ENCODE measurements around the gene AADAT.
"Not testable (repeated sequence)": the region's sequence is repeated elsewhere in the genome, so short reads cannot be mapped to it uniquely, and the experiment has no call there.

AADAT gene

GRCh38 chr4:170089274-170089667 is 485 bp downstream of the AADAT start:
- DNase-seq: peak; percentile 8 to 90 (median 90)

- DNase-seq: peak in 1 of 3 experiments; percentile 69
Measured at GRCh38 chr4:170088716-170089115, 1.0 kb downstream of the AADAT start.

GRCh38 chr4:170087163-170087700 is 2.5 kb downstream of the AADAT start:
- DNase-seq: no peak

- DNase-seq: no peak
Measured at GRCh38 chr4:170083541-170083940, 6.2 kb downstream of the AADAT start.

- no peak for DNase-seq
Measured at GRCh38 chr4:170080496-170080895, 9.3 kb downstream of the AADAT start.

GRCh38 chr4:170079981-170080380 is 9.8 kb downstream of the AADAT start:
- DNase-seq: no peak

GRCh38 chr4:170071196-170071595 is 18.6 kb downstream of the AADAT start:
- no peak for DNase-seq

- no peak for DNase-seq
Measured at GRCh38 chr4:170068438-170069128, 21.2 kb downstream of the AADAT start.

- no peak for DNase-seq
Measured at GRCh38 chr4:170059421-170059820, 30.3 kb downstream of the AADAT start.

GRCh38 chr4:170058826-170059225 is 30.9 kb downstream of the AADAT start:
- no peak for DNase-seq

GRCh38 chr4:170057866-170058265 is 31.9 kb downstream of the AADAT start:
- no peak for DNase-seq

- DNase-seq: no peak
Measured at GRCh38 chr4:170052919-170053318, 36.8 kb downstream of the AADAT start.

- no peak for DNase-seq
Measured at GRCh38 chr4:170051402-170051801, 38.4 kb downstream of the AADAT start.

GRCh38 chr4:170049766-170050165 is 40.0 kb downstream of the AADAT start:
- no peak for DNase-seq

GRCh38 chr4:170047771-170048354 is 41.9 kb downstream of the AADAT start:
- peak; percentile 37 to 83 (median 43) for DNase-seq

- DNase-seq: not testable (repeated sequence)
Measured at GRCh38 chr4:170046156-170046555, 43.6 kb downstream of the AADAT start.

GRCh38 chr4:170040031-170040680 is 49.6 kb downstream of the AADAT start:
- DNase-seq: no peak

- no peak for DNase-seq
Measured at GRCh38 chr4:170038769-170039168, 51.0 kb downstream of the AADAT start.

- no peak for DNase-seq
Measured at GRCh38 chr4:170038232-170038631, 51.5 kb downstream of the AADAT start.

- no peak for DNase-seq
Measured at GRCh38 chr4:170037481-170037880, 52.3 kb downstream of the AADAT start.

- DNase-seq: no peak
Measured at GRCh38 chr4:170035845-170036244, 53.9 kb downstream of the AADAT start.

GRCh38 chr4:170035231-170035630 is 54.5 kb downstream of the AADAT start:
- DNase-seq: no peak

GRCh38 chr4:170033999-170034398 is 55.8 kb downstream of the AADAT start:
- no peak for DNase-seq

GRCh38 chr4:170030121-170030520 is 59.6 kb downstream of the AADAT start:
- peak in 1 of 3 experiments; percentile 12 for DNase-seq
